Activated CD8-positive, alpha-beta memory T cell treated with anti-CD3 and anti-CD28 coated beads for 1 hour (primary cell): ENCODE data around the gene GIGYF1.

Experiments used
- DNase-seq, 2 donors: peaks; one replicate each; pipeline ENCODE4 v3.0.0-alpha.2; 2020; ENCODE audit warnings: low read depth in 1 of 2; ENCODE audit errors: extremely low read depth in 1 of 2

Gene GIGYF1

GRCh38 chr7:100640517-100641440 lies 53.3 kb downstream of the GIGYF1 start:
- no peak for DNase-seq

DNA sequence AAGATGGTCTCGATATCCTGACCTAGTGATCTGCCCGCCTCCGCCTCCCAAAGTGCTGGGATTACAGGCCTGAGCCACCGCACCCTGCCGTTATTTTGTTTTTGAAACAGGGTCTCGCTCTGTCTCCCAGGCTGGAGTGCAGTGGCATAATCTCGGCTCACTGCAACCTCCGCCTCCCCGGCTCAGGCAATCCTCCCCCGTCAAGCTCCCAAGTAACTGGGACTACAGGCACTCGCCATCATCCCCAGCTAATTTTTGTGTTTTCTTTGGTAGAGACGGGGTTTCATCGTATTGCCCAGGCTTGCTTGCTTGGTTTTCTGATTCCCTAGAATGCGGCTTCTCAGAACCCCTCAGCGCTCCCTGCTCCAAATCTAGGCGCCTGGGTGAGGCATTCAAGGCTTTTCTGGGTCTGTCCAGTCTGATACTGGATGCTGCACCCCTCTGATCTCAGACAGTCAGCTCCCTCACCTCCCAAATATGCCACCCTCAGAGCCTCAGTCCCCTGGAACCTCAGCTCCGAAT lies 54.0 kb downstream of the GIGYF1 start:
- DNase-seq = no peak

GRCh38 chr7:100632951-100633717 lies 60.9 kb downstream of the GIGYF1 start:
- DNase-seq = no peak

- no peak for DNase-seq
These were observed 64.0 kb downstream of the GIGYF1 start for GRCh38 chr7:100630066-100630465.
